ENCODE data around the gene PRKX. TPM values are rescaled to one million over a fixed set of nuclear protein-coding genes. Genes with fewer than 3 reads are reported as not detected.
A peak's percentile ranks its signal among the peaks of the same experiment; 100 is the strongest.

Gene PRKX
- total and polyA plus RNA-seq, 2 of the 4 experiments (the other 2 are of a cell fraction) = 7.2 to 14.9 TPM

DNA sequence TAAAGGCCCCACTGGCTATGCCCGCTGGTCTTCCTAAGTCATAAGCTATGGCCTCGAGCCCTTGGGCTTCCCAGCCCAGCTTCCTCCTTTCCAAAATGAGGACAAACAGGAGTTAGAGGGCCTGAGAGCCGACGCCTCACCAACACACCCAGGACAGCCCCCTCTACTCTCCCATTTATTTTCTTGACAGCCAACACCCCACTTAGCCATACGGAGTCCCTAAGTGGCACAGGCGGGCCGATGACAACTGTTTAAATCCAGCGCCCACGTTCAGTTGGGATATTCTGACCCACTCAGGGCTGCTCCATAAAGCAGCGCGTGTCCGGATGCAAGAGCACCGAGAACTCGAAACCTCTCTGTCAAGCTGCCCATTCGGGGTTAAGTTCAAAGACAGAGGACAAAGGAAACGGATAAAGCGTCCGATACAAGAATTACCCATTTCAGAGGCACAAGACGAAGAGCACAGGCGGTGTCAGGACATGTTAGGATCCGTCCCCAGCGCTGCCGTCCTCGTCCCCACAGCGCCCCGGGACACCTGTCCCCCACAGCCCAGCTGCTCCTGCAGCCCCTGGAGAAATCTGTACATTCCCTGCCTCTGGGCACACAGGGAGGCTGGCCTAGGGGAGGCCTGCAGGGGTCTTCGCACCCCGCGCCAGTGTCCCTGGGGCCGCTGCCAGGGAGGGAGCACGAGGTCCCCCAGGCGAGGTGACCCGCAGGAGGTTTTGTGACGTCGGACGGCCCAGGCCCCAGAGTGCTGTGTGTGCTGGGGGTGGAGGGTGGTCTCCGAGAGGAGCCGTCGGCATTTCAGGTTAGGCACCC lies 1.2 kb downstream of the PRKX start:
- Histone ChIP-seq H2AK5ac (ENCODE audit: low read depth, low read length) (no peak overlapping the region; the same call in 1 of the 2 replicates), H3K4me3 (ENCODE audit: insufficient read depth, low read depth, low read length) (peak overlapping the region; percentile 90), H2BK20ac (ENCODE audit: low read depth, low read length) (no peak overlapping the region), H2BK120ac (ENCODE audit: low read depth, low read length) (no peak overlapping the region), H3K9me1 (ENCODE audit: insufficient read depth, low read length) (no peaks in the 10 kb centered on the region), H3K9me3 (ENCODE audit: control insufficient read depth, insufficient read depth, low read length) (no peaks in the 10 kb centered on the region), H3K4me2 (ENCODE audit: low read depth, low read length) (peak overlapping the region; percentile 90), H3K14ac (replicated peaks; ENCODE audit: low read depth, low read length) (peak overlapping the region; percentile 48), H4K20me1 (ENCODE audit: insufficient read depth, low read length) (no peaks in the 10 kb centered on the region), H3K4me1 (ENCODE audit: control insufficient read depth, insufficient read depth, low read length) (no peaks in the 10 kb centered on the region), H4K91ac (ENCODE audit: insufficient read depth, low read depth, low read length) (no peak overlapping the region), H3K18ac (ENCODE audit: low read depth, low read length) (no peak overlapping the region), H3K4ac (ENCODE audit: low read depth, low read length) (peak overlapping the region; percentile 29; the same call in 1 of the 2 replicates), H3K36me3 (ENCODE audit: control insufficient read depth, insufficient read depth, low read length) (no peaks in the 10 kb centered on the region), H2AK9ac (replicated peaks; ENCODE audit: low read depth, low read length, poor library complexity) (peak overlapping the region; percentile 85), H3K9ac (ENCODE audit: low read depth, low read length) (peak overlapping the region; percentile 65), H3K27me3 (ENCODE audit: control insufficient read depth, insufficient read depth, low read length) (no peaks in the 10 kb centered on the region), H4K8ac (ENCODE audit: low read depth in 2 of 2, low read length in 2 of 2) (peak overlapping the region in 1 of 2 experiments; percentile 1; a peak in 1 of 4 replicates), H2BK15ac (ENCODE audit: low read depth, low read length) (no peak overlapping the region), H3K23ac (ENCODE audit: low read depth, low read length) (peak overlapping the region; percentile 49; the same call in 1 of the 2 replicates), H3K56ac (ENCODE audit: extremely low read depth, insufficient read depth, low read length) (peak overlapping the region; percentile 30; the same call in 1 of the 2 replicates), H3K27ac (ENCODE audit: insufficient read depth, low read length) (peak overlapping the region; percentile 50), H4K5ac (ENCODE audit: low read depth, low read length) (no peak overlapping the region), H3K79me1 (ENCODE audit: low read depth in 1 of 2, low read length in 2 of 2) (peaks cover 0 to 13% of the 10 kb centered on the region in 2 experiments; a peak in 1 of 4 replicates), H2BK5ac (ENCODE audit: low read depth, low read length, poor library complexity, severe bottlenecking) (no peak overlapping the region), H2AFZ (replicated peaks; ENCODE audit: low read length, poor library complexity) (peak overlapping the region; percentile 86)
- ChIA-PET POLR2A (ENCODE audit: unreplicated experiment) (no interaction called here), CTCF (no interaction called here)
- intact Hi-C loops (cut with micrococcal nuclease) (loop anchor here (2.0 kb wide), 1 partner anchor 61 kb away; no protein-coding TSS in a partner anchor), dilution Hi-C loops (cut with HindIII; ENCODE audit: low sequenced_read_pairs, unreplicated experiment) (no loop called here), in situ Hi-C loops (cut with MboI; ENCODE audit: low sequenced_read_pairs) (no loop called here)
- TF ChIP-seq MAZ (IDR thresholded peaks at IDR 0.05; ENCODE audit: borderline replicate concordance, low read depth, low read length) = no peak
- TF ChIP-seq MXI1 (IDR thresholded peaks at IDR 0.05; ENCODE audit: borderline replicate concordance, low read depth, low read length) = peak; percentile 67; the same call in 1 of the 2 replicates
- DNase-seq = peak; percentile 32
- 2% methylated on average over 22 of the region's 39 CpGs; no CpG with 5 or more reads in 1 of the 2 experiments for WGBS, 2 experiments (ENCODE audit: extremely low coverage in 2 of 2, insufficient read length in 1 of 2)
- ATAC-seq (ENCODE audit: low read depth) = 0 out of 2 replicates have a peak, but pooled peaks have one; percentile 8
- BruUV-seq (replicated peaks) = no TSS peak
